ENCODE measurements around the gene LRCH2. TPM values are rescaled to one million over a fixed set of nuclear protein-coding genes. Genes with fewer than 3 reads are reported as not detected.

LRCH2 gene
- under 1 TPM; 0.11 to 0.84 (median 0.49) TPM for total RNA-seq

GRCh38 chrX:115233497-115234455, at the start of gene LRCH2:
Gene LRCH2, minus strand, starts transcription at chrX:115234096. Its CDS starts 55 bp downstream, at chrX:115234041.
- TF ChIP-seq POLR2A (IDR thresholded peaks at IDR 0.05): no peak
- TF ChIP-seq, protein P1, sequence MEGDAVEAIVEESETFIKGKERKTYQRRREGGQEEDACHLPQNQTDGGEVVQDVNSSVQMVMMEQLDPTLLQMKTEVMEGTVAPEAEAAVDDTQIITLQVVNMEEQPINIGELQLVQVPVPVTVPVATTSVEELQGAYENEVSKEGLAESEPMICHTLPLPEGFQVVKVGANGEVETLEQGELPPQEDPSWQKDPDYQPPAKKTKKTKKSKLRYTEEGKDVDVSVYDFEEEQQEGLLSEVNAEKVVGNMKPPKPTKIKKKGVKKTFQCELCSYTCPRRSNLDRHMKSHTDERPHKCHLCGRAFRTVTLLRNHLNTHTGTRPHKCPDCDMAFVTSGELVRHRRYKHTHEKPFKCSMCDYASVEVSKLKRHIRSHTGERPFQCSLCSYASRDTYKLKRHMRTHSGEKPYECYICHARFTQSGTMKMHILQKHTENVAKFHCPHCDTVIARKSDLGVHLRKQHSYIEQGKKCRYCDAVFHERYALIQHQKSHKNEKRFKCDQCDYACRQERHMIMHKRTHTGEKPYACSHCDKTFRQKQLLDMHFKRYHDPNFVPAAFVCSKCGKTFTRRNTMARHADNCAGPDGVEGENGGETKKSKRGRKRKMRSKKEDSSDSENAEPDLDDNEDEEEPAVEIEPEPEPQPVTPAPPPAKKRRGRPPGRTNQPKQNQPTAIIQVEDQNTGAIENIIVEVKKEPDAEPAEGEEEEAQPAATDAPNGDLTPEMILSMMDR (IDR thresholded peaks at IDR 0.05): no peak
- WGBS, 2 donors: 0 to 17% methylated on average over 32 to 39 of the region's 59 CpGs
- DNase-seq (ENCODE audit: low spot score in 2 of 2): peak in 1 of 2 donors; percentile 86
- peak within 1 kb of the TSS; percentile 25 for H3K4me3 ChIP-seq (ENCODE audit: low read depth, poor library complexity, severe bottlenecking)
- intact Hi-C loops (cut with DNase I; ENCODE audit: low total_unique reads): no loop called here

DNA sequence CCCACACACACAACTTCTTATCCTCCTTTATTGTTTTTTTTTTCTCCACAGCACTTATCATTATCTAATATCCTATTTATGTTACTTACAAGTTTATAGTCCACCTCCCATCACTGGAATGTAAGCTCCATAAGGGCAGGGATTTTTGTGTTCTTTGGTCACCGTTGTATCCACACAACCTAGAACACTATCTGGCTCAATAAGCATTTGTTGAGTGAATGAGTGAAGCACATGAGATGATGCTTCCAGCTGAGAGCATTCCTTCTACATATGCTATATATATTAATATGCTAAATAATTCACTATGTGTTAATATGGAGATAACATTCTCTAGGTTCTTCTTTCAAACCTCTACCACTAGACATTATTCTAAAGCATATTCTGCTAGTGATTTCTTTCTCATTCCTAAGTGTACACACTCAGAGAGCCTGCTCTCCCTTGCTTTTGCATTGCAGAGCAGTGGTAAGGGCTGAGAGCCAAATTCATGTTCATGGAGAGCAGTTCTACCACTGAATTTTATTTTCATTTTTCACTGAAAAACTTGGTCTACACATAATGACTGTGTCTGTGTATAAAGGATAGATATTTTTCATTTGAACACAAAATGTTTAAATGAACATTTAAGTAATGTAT, 35.3 kb upstream of the LRCH2 start:
- no peak for TF ChIP-seq POLR2A (IDR thresholded peaks at IDR 0.05)
- TF ChIP-seq, protein P1 (IDR thresholded peaks at IDR 0.05): no peak
- intact Hi-C loops (cut with DNase I; ENCODE audit: low total_unique reads): no loop called here

GRCh38 chrX:115268421-115268820, 34.5 kb upstream of the LRCH2 start:
- WGBS, 2 donors: 41 to 64% methylated on average over 3 of the region's 3 CpGs
- H3K4me3 ChIP-seq (ENCODE audit: low read depth, poor library complexity, severe bottlenecking): no peak overlapping the region
- intact Hi-C loops (cut with DNase I; ENCODE audit: low total_unique reads): no loop called here
- DNase-seq (ENCODE audit: low spot score in 2 of 2): no peak
- no peak for TF ChIP-seq POLR2A (IDR thresholded peaks at IDR 0.05)
- TF ChIP-seq, protein P1 (IDR thresholded peaks at IDR 0.05): no peak

More for the DNA sequence above, 35.3 kb upstream of the LRCH2 start:
- no peak for DNase-seq (ENCODE audit: low spot score in 2 of 2)
- 86 to 90% methylated on average over 1 of the region's 1 CpG for WGBS, 2 donors
- H3K4me3 ChIP-seq (ENCODE audit: low read depth, poor library complexity, severe bottlenecking): no peak overlapping the region

- 39 to 54% methylated on average over 2 of the region's 2 CpGs for WGBS, 2 donors
- no peak overlapping the region for H3K4me3 ChIP-seq (ENCODE audit: low read depth, poor library complexity, severe bottlenecking)
- no peak for DNase-seq (ENCODE audit: low spot score in 2 of 2)
- TF ChIP-seq POLR2A (IDR thresholded peaks at IDR 0.05): no peak
- TF ChIP-seq, protein P1 (IDR thresholded peaks at IDR 0.05): no peak
- intact Hi-C loops (cut with DNase I; ENCODE audit: low total_unique reads): no loop called here
These were observed 32.4 kb upstream of the LRCH2 start for GRCh38 chrX:115266300-115266699.

DNA sequence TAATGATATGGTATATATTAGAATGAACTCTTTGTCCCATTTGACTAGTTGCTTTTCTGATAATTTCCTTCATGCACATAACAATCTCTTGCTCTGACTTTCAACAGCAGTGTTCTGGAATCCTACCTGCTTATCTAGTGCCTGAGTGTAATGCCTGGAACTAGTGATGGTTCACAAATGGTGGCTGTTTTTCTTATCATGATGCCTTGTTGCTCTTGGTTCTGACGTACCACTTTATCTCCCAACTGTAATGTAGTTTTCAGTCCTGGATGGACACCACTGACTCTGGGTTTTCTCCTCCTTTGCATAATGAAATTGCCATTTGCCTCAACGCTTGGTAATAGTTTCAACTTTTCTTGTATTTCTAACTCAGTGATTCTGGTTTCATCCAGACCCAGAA, 30.1 kb upstream of the LRCH2 start:
- no peak for DNase-seq (ENCODE audit: low spot score in 2 of 2)
- WGBS, 2 donors: 83 to 93% methylated on average over 2 of the region's 2 CpGs
- no peak overlapping the region for H3K4me3 ChIP-seq (ENCODE audit: low read depth, poor library complexity, severe bottlenecking)
- intact Hi-C loops (cut with DNase I; ENCODE audit: low total_unique reads): no loop called here
- TF ChIP-seq POLR2A (IDR thresholded peaks at IDR 0.05): no peak

- H3K4me3 ChIP-seq (ENCODE audit: low read depth, poor library complexity, severe bottlenecking): no peak overlapping the region
- 46 to 91% methylated on average over 2 of the region's 2 CpGs for WGBS, 2 donors
- TF ChIP-seq, protein P1 (IDR thresholded peaks at IDR 0.05): no peak
- TF ChIP-seq POLR2A (IDR thresholded peaks at IDR 0.05): no peak
- intact Hi-C loops (cut with DNase I; ENCODE audit: low total_unique reads): no loop called here
- DNase-seq (ENCODE audit: low spot score in 2 of 2): no peak
These were observed 27.3 kb upstream of the LRCH2 start for GRCh38 chrX:115261148-115261547.

Data from lower leg skin (tissue), 4 donors.